ENCODE measurements around the gene PCSK7. TPM values are rescaled to one million over a fixed set of nuclear protein-coding genes. Genes with fewer than 3 reads are reported as not detected.

Gene PCSK7
- total RNA-seq, 1 donor = 44.5 TPM

DNA sequence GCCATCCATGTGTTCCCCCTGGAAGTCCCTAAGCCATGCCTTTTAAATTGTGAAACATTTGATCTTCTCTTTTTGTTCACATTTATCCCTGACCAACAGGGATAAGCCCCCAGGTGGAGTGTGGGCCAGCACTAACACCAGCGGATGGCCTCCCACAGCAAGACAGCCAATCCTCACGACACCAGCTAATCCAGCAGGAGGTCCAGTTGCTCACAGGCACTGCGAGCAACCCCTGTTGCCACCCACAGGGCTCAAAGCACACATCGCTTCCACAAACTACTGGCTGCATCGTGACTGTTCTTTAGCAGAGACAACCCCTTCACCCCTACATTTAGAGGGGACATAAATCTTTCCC, 2.0 kb downstream of the PCSK7 start:
- TF ChIP-seq, protein P1, sequence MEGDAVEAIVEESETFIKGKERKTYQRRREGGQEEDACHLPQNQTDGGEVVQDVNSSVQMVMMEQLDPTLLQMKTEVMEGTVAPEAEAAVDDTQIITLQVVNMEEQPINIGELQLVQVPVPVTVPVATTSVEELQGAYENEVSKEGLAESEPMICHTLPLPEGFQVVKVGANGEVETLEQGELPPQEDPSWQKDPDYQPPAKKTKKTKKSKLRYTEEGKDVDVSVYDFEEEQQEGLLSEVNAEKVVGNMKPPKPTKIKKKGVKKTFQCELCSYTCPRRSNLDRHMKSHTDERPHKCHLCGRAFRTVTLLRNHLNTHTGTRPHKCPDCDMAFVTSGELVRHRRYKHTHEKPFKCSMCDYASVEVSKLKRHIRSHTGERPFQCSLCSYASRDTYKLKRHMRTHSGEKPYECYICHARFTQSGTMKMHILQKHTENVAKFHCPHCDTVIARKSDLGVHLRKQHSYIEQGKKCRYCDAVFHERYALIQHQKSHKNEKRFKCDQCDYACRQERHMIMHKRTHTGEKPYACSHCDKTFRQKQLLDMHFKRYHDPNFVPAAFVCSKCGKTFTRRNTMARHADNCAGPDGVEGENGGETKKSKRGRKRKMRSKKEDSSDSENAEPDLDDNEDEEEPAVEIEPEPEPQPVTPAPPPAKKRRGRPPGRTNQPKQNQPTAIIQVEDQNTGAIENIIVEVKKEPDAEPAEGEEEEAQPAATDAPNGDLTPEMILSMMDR (IDR thresholded peaks at IDR 0.05; ENCODE audit: extremely low read depth, low read depth, low read length) = no peak
- no peak for DNase-seq (ENCODE audit: insufficient read length, low spot score, missing footprints)
- Histone ChIP-seq H3K27me3 (ENCODE audit: insufficient read depth, low read length) (no peaks in the 10 kb centered on the region), H3K79me2 (ENCODE audit: insufficient read depth, low read length) (peaks cover 58% of the 10 kb centered on the region), H3K9me3 (ENCODE audit: low read depth, low read length) (no peaks in the 10 kb centered on the region), H4K20me1 (ENCODE audit: insufficient read depth, low read length) (peaks cover 16% of the 10 kb centered on the region), H3K4me2 (ENCODE audit: insufficient read depth, low read length) (peak overlapping the region; percentile 94), H3K4me1 (ENCODE audit: insufficient read depth, low read length) (peaks cover 33% of the 10 kb centered on the region), H3K27ac (ENCODE audit: low read depth, low read length) (peak overlapping the region; percentile 78), H3K4me3 (ENCODE audit: insufficient read depth, low read length) (peak overlapping the region; percentile 94), H2AFZ (ENCODE audit: low read length) (no peak overlapping the region), H3K36me3 (ENCODE audit: insufficient read depth, low read length) (peaks cover 44% of the 10 kb centered on the region)

DNA sequence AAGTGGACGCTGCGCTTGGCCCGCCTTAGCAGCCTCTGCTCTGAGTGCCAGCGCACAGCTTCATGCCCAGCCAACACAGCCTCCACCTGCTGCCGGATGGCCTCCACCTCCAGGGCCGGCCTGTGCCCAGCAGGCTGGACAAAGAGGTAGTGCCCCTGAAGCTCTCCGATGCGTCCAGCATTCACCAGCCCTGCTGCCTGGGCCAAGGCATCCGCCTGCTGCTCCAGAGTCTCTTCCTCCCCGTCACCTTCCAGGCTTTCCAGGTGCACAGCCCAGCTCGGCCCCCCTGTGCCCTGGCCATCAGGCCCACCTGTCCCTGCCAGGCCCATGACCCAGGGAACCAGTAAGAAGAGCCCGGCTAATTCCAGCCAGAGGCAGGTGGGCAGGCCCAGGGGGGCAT, 2.5 kb downstream of the PCSK7 start:
- no peak for DNase-seq (ENCODE audit: insufficient read length, low spot score, missing footprints)
- no peak overlapping the region for H3K4me2 ChIP-seq (ENCODE audit: insufficient read depth, low read length)
- peak overlapping the region; percentile 78 for H3K27ac ChIP-seq (ENCODE audit: low read depth, low read length)
- H3K4me3 ChIP-seq (ENCODE audit: insufficient read depth, low read length) = no peak overlapping the region
- TF ChIP-seq, protein P1 (IDR thresholded peaks at IDR 0.05; ENCODE audit: extremely low read depth, low read depth, low read length) = no peak
- H4K20me1 ChIP-seq (ENCODE audit: insufficient read depth, low read length) = peaks cover 16% of the 10 kb centered on the region
- no peaks in the 10 kb centered on the region for H3K27me3 ChIP-seq (ENCODE audit: insufficient read depth, low read length)
- H3K4me1 ChIP-seq (ENCODE audit: insufficient read depth, low read length) = peaks cover 33% of the 10 kb centered on the region
- peaks cover 49% of the 10 kb centered on the region for H3K36me3 ChIP-seq (ENCODE audit: insufficient read depth, low read length)
- peaks cover 56% of the 10 kb centered on the region for H3K79me2 ChIP-seq (ENCODE audit: insufficient read depth, low read length)
- H2AFZ ChIP-seq (ENCODE audit: low read length) = no peak overlapping the region
- no peaks in the 10 kb centered on the region for H3K9me3 ChIP-seq (ENCODE audit: low read depth, low read length)

DNA sequence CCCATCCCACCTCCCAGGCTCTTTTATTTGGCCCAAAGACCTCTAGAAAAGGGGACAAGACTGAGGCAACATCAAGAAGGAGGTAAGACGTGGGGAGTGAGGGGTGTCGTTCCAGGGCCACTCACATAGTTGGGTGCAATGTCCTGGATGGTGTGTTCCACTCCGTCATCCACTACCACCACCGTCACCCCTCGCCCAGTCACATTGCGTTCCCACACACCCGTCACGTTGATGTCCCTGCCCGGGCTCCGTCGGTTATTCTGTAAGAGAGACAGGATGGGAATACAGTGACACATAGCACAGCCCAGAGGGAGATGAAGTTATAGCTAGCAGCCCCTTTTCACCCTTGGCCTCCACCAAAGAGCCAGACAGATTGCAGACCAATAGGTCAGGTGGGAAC, 3.8 kb downstream of the PCSK7 start:
- peaks cover 62% of the 10 kb centered on the region for H3K36me3 ChIP-seq (ENCODE audit: insufficient read depth, low read length)
- H3K27ac ChIP-seq (ENCODE audit: low read depth, low read length) = no peak overlapping the region
- H2AFZ ChIP-seq (ENCODE audit: low read length) = no peak overlapping the region
- no peaks in the 10 kb centered on the region for H3K27me3 ChIP-seq (ENCODE audit: insufficient read depth, low read length)
- no peak overlapping the region for H3K4me2 ChIP-seq (ENCODE audit: insufficient read depth, low read length)
- peaks cover 16% of the 10 kb centered on the region for H4K20me1 ChIP-seq (ENCODE audit: insufficient read depth, low read length)
- DNase-seq (ENCODE audit: insufficient read length, low spot score, missing footprints) = no peak
- TF ChIP-seq, protein P1 (IDR thresholded peaks at IDR 0.05; ENCODE audit: extremely low read depth, low read depth, low read length) = no peak
- H3K4me3 ChIP-seq (ENCODE audit: insufficient read depth, low read length) = no peak overlapping the region
- peaks cover 43% of the 10 kb centered on the region for H3K79me2 ChIP-seq (ENCODE audit: insufficient read depth, low read length)
- peaks cover 22% of the 10 kb centered on the region for H3K4me1 ChIP-seq (ENCODE audit: insufficient read depth, low read length)
- H3K9me3 ChIP-seq (ENCODE audit: low read depth, low read length) = no peaks in the 10 kb centered on the region

DNA sequence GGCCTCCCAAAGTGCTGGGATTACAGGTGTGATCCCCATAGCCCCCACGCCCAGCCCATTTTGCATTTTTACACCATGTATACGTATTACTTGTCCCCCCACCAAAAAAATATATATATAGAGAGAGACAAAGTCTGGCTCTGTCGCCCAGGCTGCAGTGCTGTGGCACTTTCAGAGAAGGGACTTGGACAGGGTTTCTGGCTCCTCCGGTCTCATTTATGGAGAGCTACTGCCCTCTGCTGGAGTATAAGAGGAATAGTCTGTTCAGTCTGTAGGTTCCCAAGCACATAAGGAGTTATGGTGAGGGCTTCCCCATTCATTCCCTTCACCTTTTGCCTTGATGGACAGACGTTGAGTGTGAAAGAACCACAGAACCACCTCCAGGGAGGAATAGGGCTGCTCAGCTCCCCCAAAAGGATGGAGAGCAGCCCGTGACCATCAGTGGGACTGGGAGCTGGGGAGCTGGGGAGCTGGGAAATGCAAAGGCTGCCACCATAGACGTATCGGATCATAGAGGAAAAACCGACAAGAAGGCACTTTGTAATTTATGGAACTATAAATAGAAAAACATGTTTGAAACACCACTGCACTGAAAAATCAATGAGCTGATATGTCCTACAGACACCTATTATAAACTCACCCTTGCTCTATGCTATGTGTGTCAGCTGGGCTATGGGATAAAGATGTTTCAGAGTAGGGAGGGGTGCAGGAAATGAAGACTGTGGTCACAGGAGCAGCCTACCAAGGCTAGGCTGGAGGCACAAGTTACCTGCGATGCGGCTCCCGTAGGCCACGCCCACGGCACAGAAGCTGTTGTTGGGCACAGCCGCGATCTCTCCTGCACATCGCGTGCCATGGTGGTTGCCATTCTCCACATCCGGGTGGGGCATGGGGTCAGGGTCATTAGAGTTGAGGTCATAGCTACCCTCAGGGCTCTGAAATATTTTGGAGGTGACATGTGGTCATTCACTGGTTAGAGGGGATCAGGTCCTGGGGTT, 5.2 kb downstream of the PCSK7 start:
- Histone ChIP-seq H3K27ac (ENCODE audit: low read depth, low read length) (no peak overlapping the region), H3K4me3 (ENCODE audit: insufficient read depth, low read length) (no peak overlapping the region), H2AFZ (ENCODE audit: low read length) (no peak overlapping the region), H3K36me3 (ENCODE audit: insufficient read depth, low read length) (peaks cover 64% of the 10 kb centered on the region), H3K79me2 (ENCODE audit: insufficient read depth, low read length) (peaks cover 33% of the 10 kb centered on the region), H3K27me3 (ENCODE audit: insufficient read depth, low read length) (no peaks in the 10 kb centered on the region), H3K4me1 (ENCODE audit: insufficient read depth, low read length) (peaks cover 32% of the 10 kb centered on the region), H3K9me3 (ENCODE audit: low read depth, low read length) (no peaks in the 10 kb centered on the region), H4K20me1 (ENCODE audit: insufficient read depth, low read length) (peaks cover 16% of the 10 kb centered on the region), H3K4me2 (ENCODE audit: insufficient read depth, low read length) (no peak overlapping the region)
- DNase-seq (ENCODE audit: insufficient read length, low spot score, missing footprints) = peak; percentile 95
- TF ChIP-seq, protein P1 (IDR thresholded peaks at IDR 0.05; ENCODE audit: extremely low read depth, low read depth, low read length) = peak; percentile 76

All from osteoblast (primary cell).